ENCODE data around the gene SERPINF2. TPM values are rescaled to one million over a fixed set of nuclear protein-coding genes. Genes with fewer than 3 reads are reported as not detected.

SERPINF2 gene
- total RNA-seq, 1 experiment from 2014 or later, result 0.68 TPM

- Histone ChIP-seq H3K14ac (ENCODE audit: insufficient read depth, low read length) (no peak overlapping the region), H3K56ac (ENCODE audit: insufficient read length, low read depth, low read length) (no peak overlapping the region), H2BK20ac (ENCODE audit: low read depth, low read length, poor library complexity, severe bottlenecking) (no peak overlapping the region), H2BK12ac (ENCODE audit: insufficient read length, low read depth, low read length) (no peak overlapping the region), H3K4ac (ENCODE audit: low read depth, low read length) (no peak overlapping the region), H3K27me3 (ENCODE audit: insufficient read depth, low read length) (no peaks in the 10 kb centered on the region), H4K8ac (replicated peaks; ENCODE audit: insufficient read length, low read depth, low read length) (no peak overlapping the region), H3K4me2 (ENCODE audit: insufficient read depth, insufficient read length, low read length) (no peak overlapping the region), H2BK120ac (ENCODE audit: low read depth, low read length, poor library complexity, severe bottlenecking) (no peak overlapping the region), H3K9ac (ENCODE audit: extremely low read depth, insufficient read length, low read length) (no peak overlapping the region), H3K23ac (ENCODE audit: insufficient read length, low read depth, low read length) (no peak overlapping the region), H4K20me1 (ENCODE audit: control insufficient read depth, insufficient read depth, insufficient read length) (no peaks in the 10 kb centered on the region), H2BK15ac (ENCODE audit: low read depth, low read length) (no peak overlapping the region), H4K5ac (ENCODE audit: insufficient read length, low read depth, low read length) (no peak overlapping the region), H3K18ac (ENCODE audit: insufficient read length, low read depth, low read length) (no peak overlapping the region), H3K79me2 (ENCODE audit: insufficient read depth, low read length) (no peaks in the 10 kb centered on the region), H3K79me1 (ENCODE audit: insufficient read depth, low read depth, low read length, poor library complexity, severe bottlenecking) (no peaks in the 10 kb centered on the region), H2BK5ac (ENCODE audit: insufficient read length, low read length) (no peak overlapping the region), H3K23me2 (ENCODE audit: insufficient read length, low read depth, low read length, poor library complexity, severe bottlenecking) (no peaks in the 10 kb centered on the region), H3T11ph (ENCODE audit: low read length) (no peak overlapping the region), H2AFZ (ENCODE audit: low read length) (no peak overlapping the region), H3K27ac (ENCODE audit: insufficient read length, low read depth, low read length) (no peak overlapping the region), H3K9me3 (ENCODE audit: control insufficient read depth, low read depth, low read length) (no peaks in the 10 kb centered on the region), H4K91ac (ENCODE audit: insufficient read length, low read depth, low read length) (no peak overlapping the region), H2AK5ac (ENCODE audit: insufficient read length, low read length) (no peak overlapping the region), H3K4me1 (ENCODE audit: insufficient read depth, low read length) (no peaks in the 10 kb centered on the region)
- Mint-ChIP-seq H3K27me3 (ENCODE audit: low read depth) (no peaks in the 10 kb centered on the region), H3K36me3 (ENCODE audit: insufficient read depth in 1 of 3, low read depth in 3 of 3) (peaks cover 15 to 64% (median 42%) of the 10 kb centered on the region in 3 experiments; a peak in 6 of 7 replicates), H3K4me1 (no peaks in the 10 kb centered on the region), H3K27ac (no peak overlapping the region), H3K9me3 (no peaks in the 10 kb centered on the region), H3K4me3 (no peak overlapping the region)
- no peak for DNase-seq
- TF ChIP-seq CTCF (conservative IDR thresholded peaks at IDR 0.05), result no peak
- no CpG with 5 or more reads among the region's 1 CpG for WGBS (ENCODE audit: extremely low coverage, insufficient read length, low lambda C conversion rate)
Observed at GRCh38 chr17:1802429-1802828, 59.8 kb downstream of the SERPINF2 start.
